ENCODE results near the gene SLC8B1.

SLC8B1 gene

GRCh38 chr12:113306382-113306781 is 28.5 kb downstream of the SLC8B1 start:
- TF ChIP-seq, protein P1, sequence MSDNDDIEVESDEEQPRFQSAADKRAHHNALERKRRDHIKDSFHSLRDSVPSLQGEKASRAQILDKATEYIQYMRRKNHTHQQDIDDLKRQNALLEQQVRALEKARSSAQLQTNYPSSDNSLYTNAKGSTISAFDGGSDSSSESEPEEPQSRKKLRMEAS (IDR thresholded peaks at IDR 0.05; ENCODE audit: low read depth, low read length) = no peak
- no peak for TF ChIP-seq MYC (IDR thresholded peaks at IDR 0.05; ENCODE audit: low read depth, low read length)
- no peak overlapping the region for H3K4me3 ChIP-seq (ENCODE audit: low read depth, low read length)
- DNase-seq (ENCODE audit: low read depth) = no peak

DNA sequence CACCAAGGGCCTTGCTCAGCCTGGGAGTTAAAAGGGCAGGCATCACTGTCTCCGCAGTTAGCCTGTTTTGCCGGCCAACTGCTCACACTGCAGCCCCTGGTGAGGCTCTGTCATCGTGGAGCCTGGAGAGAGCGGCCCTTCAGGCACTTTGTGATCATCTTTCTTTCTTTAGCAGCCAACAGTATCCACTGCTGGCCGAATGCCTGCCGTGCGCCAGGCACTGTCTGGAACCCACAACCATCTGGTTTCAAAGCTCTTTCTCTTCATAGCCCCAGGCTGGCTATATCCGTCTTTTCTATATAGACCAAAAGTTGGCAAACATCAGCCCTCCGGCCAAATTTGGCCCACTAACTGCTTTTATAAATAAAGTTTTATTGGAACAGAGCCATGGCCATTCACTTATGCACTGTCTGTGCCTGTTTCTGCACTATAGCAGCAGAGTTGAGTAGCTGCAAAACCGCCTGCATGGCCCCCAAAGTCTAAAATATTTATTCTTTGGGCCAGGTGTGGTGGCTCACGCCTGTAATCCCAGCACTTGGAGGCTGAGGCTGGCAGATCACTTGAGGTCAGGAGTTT is 29.5 kb downstream of the SLC8B1 start:
- DNase-seq (ENCODE audit: low read depth) = no peak

DNA sequence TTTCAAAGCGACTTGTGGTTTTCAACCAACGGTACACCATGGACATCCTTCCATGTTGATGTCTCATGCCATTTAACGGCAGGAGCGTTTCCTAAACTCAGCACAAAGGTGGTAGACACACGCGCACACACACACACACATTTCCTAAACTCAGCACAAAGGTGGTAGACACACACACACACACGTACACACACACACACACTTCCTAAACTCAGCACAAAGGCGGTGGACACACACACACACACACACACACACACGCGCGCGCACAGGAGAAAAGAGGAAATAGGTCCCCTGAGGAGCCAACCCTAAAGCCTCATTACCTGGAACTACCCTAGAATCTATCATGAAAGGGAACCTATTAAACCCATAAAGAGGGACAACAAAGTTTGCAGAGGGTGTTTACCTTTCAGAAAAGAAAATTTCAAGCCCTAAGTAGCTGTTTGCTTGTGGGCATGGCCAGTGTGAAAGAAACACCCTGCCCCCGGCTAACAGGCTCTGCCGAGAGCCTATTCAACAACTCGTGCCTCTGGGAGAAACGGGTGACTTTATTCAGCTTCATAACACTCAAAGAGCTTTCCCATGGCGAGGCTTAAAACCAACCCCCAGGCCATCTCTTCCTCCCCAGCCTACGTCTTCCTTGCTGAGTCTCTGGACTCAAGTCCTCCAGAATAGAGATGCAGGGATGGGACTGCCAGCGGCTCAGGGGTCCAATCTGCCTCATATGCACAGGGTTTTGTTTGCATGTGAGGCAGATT is 31.8 kb downstream of the SLC8B1 start:
- DNase-seq (ENCODE audit: low read depth) = peak; percentile 79
- H3K4me3 ChIP-seq (ENCODE audit: low read depth, low read length) = no peak overlapping the region
- TF ChIP-seq, protein P2, sequence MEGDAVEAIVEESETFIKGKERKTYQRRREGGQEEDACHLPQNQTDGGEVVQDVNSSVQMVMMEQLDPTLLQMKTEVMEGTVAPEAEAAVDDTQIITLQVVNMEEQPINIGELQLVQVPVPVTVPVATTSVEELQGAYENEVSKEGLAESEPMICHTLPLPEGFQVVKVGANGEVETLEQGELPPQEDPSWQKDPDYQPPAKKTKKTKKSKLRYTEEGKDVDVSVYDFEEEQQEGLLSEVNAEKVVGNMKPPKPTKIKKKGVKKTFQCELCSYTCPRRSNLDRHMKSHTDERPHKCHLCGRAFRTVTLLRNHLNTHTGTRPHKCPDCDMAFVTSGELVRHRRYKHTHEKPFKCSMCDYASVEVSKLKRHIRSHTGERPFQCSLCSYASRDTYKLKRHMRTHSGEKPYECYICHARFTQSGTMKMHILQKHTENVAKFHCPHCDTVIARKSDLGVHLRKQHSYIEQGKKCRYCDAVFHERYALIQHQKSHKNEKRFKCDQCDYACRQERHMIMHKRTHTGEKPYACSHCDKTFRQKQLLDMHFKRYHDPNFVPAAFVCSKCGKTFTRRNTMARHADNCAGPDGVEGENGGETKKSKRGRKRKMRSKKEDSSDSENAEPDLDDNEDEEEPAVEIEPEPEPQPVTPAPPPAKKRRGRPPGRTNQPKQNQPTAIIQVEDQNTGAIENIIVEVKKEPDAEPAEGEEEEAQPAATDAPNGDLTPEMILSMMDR (IDR thresholded peaks at IDR 0.05; ENCODE audit: low read depth, low read length) = no peak
- TF ChIP-seq, protein P1 (IDR thresholded peaks at IDR 0.05; ENCODE audit: low read depth, low read length) = no peak
- TF ChIP-seq POLR2A (IDR thresholded peaks at IDR 0.05; ENCODE audit: extremely low read depth, insufficient read length) (no peak), MYC (IDR thresholded peaks at IDR 0.05; ENCODE audit: low read depth, low read length) (no peak)

More for the DNA sequence above, 29.5 kb downstream of the SLC8B1 start:
- TF ChIP-seq, protein P1 (IDR thresholded peaks at IDR 0.05; ENCODE audit: low read depth, low read length) = no peak
- TF ChIP-seq, protein P2 (IDR thresholded peaks at IDR 0.05; ENCODE audit: low read depth, low read length) = no peak
- TF ChIP-seq POLR2A (IDR thresholded peaks at IDR 0.05; ENCODE audit: extremely low read depth, insufficient read length) (no peak), MYC (IDR thresholded peaks at IDR 0.05; ENCODE audit: low read depth, low read length) (no peak)
- no peak overlapping the region for H3K4me3 ChIP-seq (ENCODE audit: low read depth, low read length)

- DNase-seq (ENCODE audit: low read depth) = no peak
- TF ChIP-seq, protein P1 (IDR thresholded peaks at IDR 0.05; ENCODE audit: low read depth, low read length) = no peak
- TF ChIP-seq MYC (IDR thresholded peaks at IDR 0.05; ENCODE audit: low read depth, low read length) = no peak
- no peak overlapping the region for H3K4me3 ChIP-seq (ENCODE audit: low read depth, low read length)
Observed at GRCh38 chr12:113302466-113302865, 32.4 kb downstream of the SLC8B1 start.

DNA sequence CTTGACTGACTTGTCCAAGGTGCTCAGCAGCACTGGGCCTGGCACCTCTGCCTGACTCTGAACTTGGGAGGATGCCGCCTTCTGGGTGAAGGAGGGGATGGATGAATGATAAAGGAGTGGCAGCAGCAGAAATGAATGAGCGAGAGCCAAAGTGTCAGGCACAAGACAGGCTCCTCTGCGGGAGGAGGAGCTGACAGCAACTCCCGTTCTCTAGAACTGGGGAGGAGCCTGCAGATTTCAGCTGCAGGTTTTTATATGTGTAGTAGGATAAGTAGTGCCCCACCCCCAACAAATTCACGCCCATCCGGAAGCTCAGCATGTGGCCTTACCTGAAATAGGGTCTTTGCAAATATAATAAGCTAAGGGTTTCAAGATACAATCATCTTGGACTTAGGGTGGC is 33.1 kb downstream of the SLC8B1 start:
- no peak overlapping the region for H3K4me3 ChIP-seq (ENCODE audit: low read depth, low read length)
- no peak for DNase-seq (ENCODE audit: low read depth)
- TF ChIP-seq, protein P1 (IDR thresholded peaks at IDR 0.05; ENCODE audit: low read depth, low read length) = no peak
- TF ChIP-seq, protein P2 (IDR thresholded peaks at IDR 0.05; ENCODE audit: low read depth, low read length) = no peak

- H3K4me3 ChIP-seq (ENCODE audit: low read depth, low read length) = no peak overlapping the region
- TF ChIP-seq, protein P1 (IDR thresholded peaks at IDR 0.05; ENCODE audit: low read depth, low read length) = 0 out of 2 replicates have a peak, but pooled peaks have one; percentile 6
- no peak for TF ChIP-seq POLR2A (IDR thresholded peaks at IDR 0.05; ENCODE audit: extremely low read depth, insufficient read length)
- DNase-seq (ENCODE audit: low read depth) = peak; percentile 69
Observed at GRCh38 chr12:113299619-113300237, 35.2 kb downstream of the SLC8B1 start.
